Measurements from ENCODE around the gene NFIA. TPM values are rescaled to one million over a fixed set of nuclear protein-coding genes. Genes with fewer than 3 reads are reported as not detected.

Gene NFIA
- polyA plus RNA-seq, 1 donor (not counting 4 experiments of a cell fraction or from before 2014, with no cell fraction given), result 14.7 TPM

- no peak for FAIRE-seq
- no peak for TF ChIP-seq EZH2 (IDR thresholded peaks at IDR 0.05; ENCODE audit: low read length)
- TF ChIP-seq CTCF (optimal IDR thresholded peaks at IDR 0.05 in 1 of 3, IDR thresholded peaks at IDR 0.05 in 1 of 3, conservative IDR thresholded peaks at IDR 0.05 in 1 of 3; ENCODE audit: extremely low read depth in 1 of 3, insufficient read depth in 2 of 3, low read length in 3 of 3), result no peak
- dilution Hi-C loops (cut with MboI; ENCODE audit: extremely low pct_ligation_motif_present, low sequenced_read_pairs), result no loop called here
Measured at GRCh38 chr1:61374156-61374555, 291.8 kb downstream of the NFIA start.

GRCh38 chr1:61375082-61375880, 292.9 kb downstream of the NFIA start:
- dilution Hi-C loops (cut with MboI; ENCODE audit: extremely low pct_ligation_motif_present, low sequenced_read_pairs), result no loop called here

More at GRCh38 chr1:61374156-61374555, 291.8 kb downstream of the NFIA start:
- H3K36me3 ChIP-seq (ENCODE audit: control insufficient read depth in 2 of 2, extremely low read depth in 1 of 2, insufficient read depth in 2 of 2, low read length in 2 of 2), result no peaks in the 10 kb centered on the region
- no peak for DNase-seq (ENCODE audit: low read depth, low spot score)
- no peaks in the 10 kb centered on the region for H3K27me3 ChIP-seq (ENCODE audit: control insufficient read depth, extremely low read depth, insufficient read depth, low read length)
- H3K9me1 ChIP-seq (ENCODE audit: control insufficient read depth, extremely low read depth, insufficient read depth, low read length), result no peaks in the 10 kb centered on the region
- H3K4me1 ChIP-seq (ENCODE audit: control insufficient read depth, extremely low read depth, insufficient read depth, low read length), result peaks cover 11% of the 10 kb centered on the region
- no peaks in the 10 kb centered on the region for H3K79me2 ChIP-seq (ENCODE audit: control insufficient read depth, insufficient read depth, low read length)
- no peak overlapping the region for H3K4me2 ChIP-seq (ENCODE audit: control insufficient read depth, extremely low read depth, insufficient read depth, low read depth, low read length)
- no peak overlapping the region for H3K9ac ChIP-seq (ENCODE audit: control insufficient read depth, extremely low read depth, insufficient read depth, low read length)
- no peaks in the 10 kb centered on the region for H3K9me3 ChIP-seq (ENCODE audit: control insufficient read depth, low read depth, low read length)
- H2AFZ ChIP-seq (ENCODE audit: control insufficient read depth, low read length), result no peak overlapping the region
- H3K4me3 ChIP-seq (ENCODE audit: control insufficient read depth in 2 of 3, extremely low read depth in 1 of 3, insufficient read depth in 2 of 3, low read depth in 1 of 3, low read length in 3 of 3), result no peak overlapping the region
- no peaks in the 10 kb centered on the region for H4K20me1 ChIP-seq (ENCODE audit: control insufficient read depth, extremely low read depth, insufficient read depth, low read length)
- H3K27ac ChIP-seq (ENCODE audit: control insufficient read depth, insufficient read depth, low read length), result no peak overlapping the region

More at GRCh38 chr1:61375082-61375880, 292.9 kb downstream of the NFIA start:
- DNase-seq (ENCODE audit: low read depth, low spot score) (no peak), FAIRE-seq (peak; percentile 84)
- no peaks in the 10 kb centered on the region for H3K9me1 ChIP-seq (ENCODE audit: control insufficient read depth, extremely low read depth, insufficient read depth, low read length)
- H3K9me3 ChIP-seq (ENCODE audit: control insufficient read depth, low read depth, low read length), result no peaks in the 10 kb centered on the region
- no peaks in the 10 kb centered on the region for H3K79me2 ChIP-seq (ENCODE audit: control insufficient read depth, insufficient read depth, low read length)
- no peak overlapping the region for H3K9ac ChIP-seq (ENCODE audit: control insufficient read depth, extremely low read depth, insufficient read depth, low read length)
- TF ChIP-seq CTCF (optimal IDR thresholded peaks at IDR 0.05 in 1 of 3, IDR thresholded peaks at IDR 0.05 in 1 of 3, conservative IDR thresholded peaks at IDR 0.05 in 1 of 3; ENCODE audit: extremely low read depth in 1 of 3, insufficient read depth in 2 of 3, low read length in 3 of 3), result no peak
- no peak for TF ChIP-seq EZH2 (IDR thresholded peaks at IDR 0.05; ENCODE audit: low read length)
- H3K4me1 ChIP-seq (ENCODE audit: control insufficient read depth, extremely low read depth, insufficient read depth, low read length), result peaks cover 11% of the 10 kb centered on the region
- no peak overlapping the region for H3K27ac ChIP-seq (ENCODE audit: control insufficient read depth, insufficient read depth, low read length)
- H3K4me3 ChIP-seq (ENCODE audit: control insufficient read depth in 2 of 3, extremely low read depth in 1 of 3, insufficient read depth in 2 of 3, low read depth in 1 of 3, low read length in 3 of 3), result no peak overlapping the region
- no peaks in the 10 kb centered on the region for H3K27me3 ChIP-seq (ENCODE audit: control insufficient read depth, extremely low read depth, insufficient read depth, low read length)
- H4K20me1 ChIP-seq (ENCODE audit: control insufficient read depth, extremely low read depth, insufficient read depth, low read length), result no peaks in the 10 kb centered on the region
- peak overlapping the region; percentile 8 for H3K4me2 ChIP-seq (ENCODE audit: control insufficient read depth, extremely low read depth, insufficient read depth, low read depth, low read length)
- H2AFZ ChIP-seq (ENCODE audit: control insufficient read depth, low read length), result no peak overlapping the region
- H3K36me3 ChIP-seq (ENCODE audit: control insufficient read depth in 2 of 2, extremely low read depth in 1 of 2, insufficient read depth in 2 of 2, low read length in 2 of 2), result no peaks in the 10 kb centered on the region
